IMR-90 (cell line): ENCODE results near the gene JCAD. TPM values are rescaled to one million over a fixed set of nuclear protein-coding genes. Genes with fewer than 3 reads are reported as not detected.

ENCODE experiments used
- ATAC-seq: fragments of 200-7000 bp; cut with Tn5 transposase; 2 replicates; pipeline ENCODE4 v1.9.1; 2020; ENCODE audit warnings: low read depth, mild to moderate bottlenecking, moderate library complexity
- BruUV-seq: library from RNA; stranded (reverse); fragments of 400-500 nt; replicated peaks from 2 replicates; lab custom pipeline; 2021; lab: Mats Ljungman, UMichigan
- CTCF ChIA-PET: fragments of 300-600 bp; formaldehyde crosslinking; extraction: SDS; loops from one replicate; lab custom pipeline; 2021; ENCODE audit warnings: antibody characterized with exemption; lab: Yijun Ruan, JAX
- POLR2A ChIA-PET: fragments of 300-600 bp; sonication (Branson Sonifier 250); formaldehyde crosslinking; loops from one replicate; lab custom pipeline; 2022; ENCODE audit warnings: antibody characterized with exemption; ENCODE audit not compliant: unreplicated experiment; lab: Charles Lee
- DNase-seq: peaks from one replicate; pipeline ENCODE4 v3.0.0; 2013
- H2AFZ ChIP-seq: replicated peaks from 2 replicates; pipeline ENCODE3; 2013; ENCODE audit warnings: low read length, mild to moderate bottlenecking; ENCODE audit not compliant: poor library complexity
- H2AK5ac ChIP-seq: 2 replicates; pipeline ENCODE4 v1.6.1; 2013; ENCODE audit warnings: low read depth, low read length, inconsistent platforms
- H2AK9ac ChIP-seq: replicated peaks from 2 replicates; pipeline ENCODE3; 2013; ENCODE audit warnings: mild to moderate bottlenecking, low read depth, low read length, moderate library complexity; ENCODE audit not compliant: poor library complexity
- H2BK120ac ChIP-seq: 2 replicates; pipeline ENCODE4 v1.6.1; 2013; ENCODE audit warnings: low read depth, low read length, inconsistent platforms
- H2BK15ac ChIP-seq: 3 replicates; pipeline ENCODE4 v1.6.1; 2013; ENCODE audit warnings: low read depth, low read length, inconsistent platforms
- H2BK20ac ChIP-seq: 2 replicates; pipeline ENCODE4 v1.6.1; 2013; ENCODE audit warnings: low read depth, mild to moderate bottlenecking, inconsistent platforms, low read length, moderate library complexity
- H2BK5ac ChIP-seq: 2 replicates; pipeline ENCODE4 v1.6.1; 2013; ENCODE audit warnings: mild to moderate bottlenecking, low read depth, low read length, inconsistent platforms; ENCODE audit not compliant: poor library complexity, severe bottlenecking
- H3K14ac ChIP-seq: replicated peaks from 2 replicates; pipeline ENCODE4 v1.6.1; 2013; ENCODE audit warnings: low read depth, low read length, inconsistent platforms
- H3K18ac ChIP-seq: 2 replicates; pipeline ENCODE4 v1.6.1; 2013; ENCODE audit warnings: low read depth, low read length, control low read depth
- H3K23ac ChIP-seq: 2 replicates; pipeline ENCODE4 v1.6.1; 2013; ENCODE audit warnings: low read depth, low read length, inconsistent platforms
- H3K27ac ChIP-seq: 2 replicates; pipeline ENCODE4 v1.5.1; 2013; ENCODE audit warnings: mild to moderate bottlenecking, control low read depth, low read length; ENCODE audit not compliant: insufficient read depth
- H3K27me3 ChIP-seq: 2 replicates; pipeline ENCODE4 v1.6.1; 2013; ENCODE audit warnings: low read length; ENCODE audit not compliant: control insufficient read depth, insufficient read depth
- H3K36me3 ChIP-seq: 2 replicates; pipeline ENCODE4 v1.6.1; 2013; ENCODE audit warnings: low read length, mixed read lengths; ENCODE audit not compliant: control insufficient read depth, insufficient read depth
- H3K4ac ChIP-seq: 2 replicates; pipeline ENCODE4 v1.6.1; 2013; ENCODE audit warnings: low read depth, low read length, inconsistent platforms
- H3K4me1 ChIP-seq: 2 replicates; pipeline ENCODE4 v1.6.1; 2013; ENCODE audit warnings: low read length, mixed read lengths; ENCODE audit not compliant: control insufficient read depth, insufficient read depth
- H3K4me2 ChIP-seq: 2 replicates; pipeline ENCODE4 v1.6.1; 2013; ENCODE audit warnings: low read depth, mild to moderate bottlenecking, control low read depth, low read length, moderate library complexity
- H3K4me3 ChIP-seq: 2 replicates; pipeline ENCODE4 v1.5.1; 2013; ENCODE audit warnings: low read depth, mild to moderate bottlenecking, control low read depth, low read length, moderate library complexity; ENCODE audit not compliant: insufficient read depth
- H3K56ac ChIP-seq: 2 replicates; pipeline ENCODE4 v1.6.1; 2013; ENCODE audit warnings: low read length, inconsistent platforms; ENCODE audit not compliant: insufficient read depth; ENCODE audit errors: extremely low read depth
- H3K79me1 ChIP-seq, 2 experiments: 2 replicates each; pipeline ENCODE4 v1.6.1; 2013; ENCODE audit warnings: low read length in 2 of 2, inconsistent platforms in 1 of 2, low read depth in 1 of 2
- H3K9ac ChIP-seq: 2 replicates; pipeline ENCODE4 v1.6.1; 2013; ENCODE audit warnings: low read depth, low read length, control low read depth
- H3K9me1 ChIP-seq: 2 replicates; pipeline ENCODE4 v1.6.1; 2013; ENCODE audit warnings: low read length, inconsistent platforms; ENCODE audit not compliant: insufficient read depth
- H3K9me3 ChIP-seq: 2 replicates; pipeline ENCODE4 v1.6.1; 2013; ENCODE audit warnings: low read length; ENCODE audit not compliant: control insufficient read depth, insufficient read depth
- H4K20me1 ChIP-seq: 2 replicates; pipeline ENCODE4 v1.6.1; 2013; ENCODE audit warnings: low read length, inconsistent platforms; ENCODE audit not compliant: insufficient read depth
- H4K5ac ChIP-seq: 2 replicates; pipeline ENCODE4 v1.6.1; 2013; ENCODE audit warnings: mild to moderate bottlenecking, low read depth, low read length, control low read depth
- H4K8ac ChIP-seq, 2 experiments: 2 replicates each; pipeline ENCODE4 v1.6.1; 2013; ENCODE audit warnings: low read depth in 2 of 2, low read length in 2 of 2, control low read depth in 1 of 2, inconsistent platforms in 1 of 2
- H4K91ac ChIP-seq: 2 replicates; pipeline ENCODE4 v1.6.1; 2013; ENCODE audit warnings: low read depth, low read length, inconsistent platforms; ENCODE audit not compliant: insufficient read depth
- CHD1 ChIP-seq: IDR thresholded peaks from 2 replicates; pipeline ENCODE4 v1.6.1; 2012; ENCODE audit warnings: low read depth, low read length, improper control_type of control experiment
- FOS ChIP-seq: fragments of 150-350 bp; IDR thresholded peaks from 2 replicates; pipeline ENCODE4 v1.6.1; 2016; ENCODE audit warnings: low read depth, low read length
- SMC3 ChIP-seq: fragments of 150-350 bp; IDR thresholded peaks from 2 replicates; pipeline ENCODE4 v1.6.1; 2016; ENCODE audit warnings: low read depth, mild to moderate bottlenecking, antibody characterized with exemption, low read length, moderate library complexity
- WGBS, 2 experiments: methylation state at CpG; one replicate each; pipeline versions ENCODE4 v1.1.5 to v1.1.7; 2013; ENCODE audit warnings: missing lambda C conversion rate in 2 of 2; ENCODE audit not compliant: insufficient read length in 1 of 2; ENCODE audit errors: extremely low coverage in 2 of 2; 5-methylcytosine and 5-hydroxymethylcytosine counted together
- dilution Hi-C: fragments of 300-500 bp; cut with HindIII; formaldehyde crosslinking; loops from one replicate; pipeline ENCODE4 v1.14.3; 2018; ENCODE audit warnings: low sequenced_read_pairs; ENCODE audit not compliant: unreplicated experiment
- in situ Hi-C: fragments of 300-500 bp; cut with MboI; formaldehyde crosslinking; loops from 3 replicates; pipeline ENCODE4 v1.14.3; 2019; ENCODE audit warnings: low sequenced_read_pairs, inconsistent platforms, mixed read lengths
- intact Hi-C: fragments of 100-400 bp; cut with micrococcal nuclease; formaldehyde crosslinking; loops from 2 replicates; pipeline ENCODE4 v1.10.0; 2022
- polyA plus RNA-seq, 3 experiments: library from polyadenylated mRNA; depleted of rRNA; stranded (reverse); fragments of >200 nt; gene quantifications; 2 replicates each; pipeline ENCODE4 v1.2.3, GENCODE V29; 2012; ENCODE audit warnings: low replicate concordance in 1 of 3
- total RNA-seq: library from RNA; depleted of rRNA; stranded (reverse); fragments of >200 nt; gene quantifications from 2 replicates; pipeline ENCODE4 v1.2.3, GENCODE V29; 2012

Gene JCAD
- total and polyA plus RNA-seq, 2 of the 4 experiments (the other 2 are of a cell fraction) = 15.9 to 16.8 TPM

DNA sequence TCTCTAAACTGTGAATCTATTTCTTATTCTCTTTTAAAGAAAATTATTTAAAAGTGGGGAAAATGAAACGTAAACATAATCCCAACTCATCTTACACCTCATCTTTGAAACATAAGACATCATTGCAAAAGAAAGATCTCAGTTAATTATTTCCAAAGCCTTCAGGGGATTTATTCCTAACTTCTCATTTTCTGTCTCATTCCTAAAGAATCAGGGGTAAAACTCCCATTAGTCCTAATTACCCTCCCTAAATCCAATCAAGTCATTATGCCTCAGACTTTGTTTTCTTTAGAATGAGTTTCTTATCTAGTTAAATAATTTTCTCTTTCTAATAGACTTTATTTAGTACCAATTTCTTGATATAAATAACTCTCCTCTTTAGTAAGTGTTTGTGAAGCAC, 39.7 kb upstream of the JCAD start:
- no peak for DNase-seq
- H3K4me1 ChIP-seq = peaks cover 3% of the 10 kb centered on the region
- H2BK20ac ChIP-seq = no peak overlapping the region
- BruUV-seq = no TSS peak
- H3K36me3 ChIP-seq = no peaks in the 10 kb centered on the region
- no peak overlapping the region for H2BK5ac ChIP-seq
- no peak overlapping the region for H3K14ac ChIP-seq
- no peak overlapping the region for H3K23ac ChIP-seq
- H4K8ac ChIP-seq = no peak overlapping the region
- 0 out of 2 replicates have a peak overlapping the region, but pooled peaks have one; percentile 42 for H3K4me2 ChIP-seq
- ChIA-PET POLR2A (no interaction called here), CTCF (no interaction called here)
- H3K9ac ChIP-seq = no peak overlapping the region
- H4K91ac ChIP-seq = no peak overlapping the region
- no peak overlapping the region for H3K4me3 ChIP-seq
- no peak for TF ChIP-seq FOS
- TF ChIP-seq SMC3 = no peak
- TF ChIP-seq CHD1 = no peak
- dilution Hi-C loops (no loop called here), intact Hi-C loops (no loop called here), in situ Hi-C loops (no loop called here)
- H3K4ac ChIP-seq = no peak overlapping the region
- no peaks in the 10 kb centered on the region for H3K79me1 ChIP-seq
- peaks cover 3% of the 10 kb centered on the region; the same call in 1 of the 2 replicates for H4K20me1 ChIP-seq
- H2BK120ac ChIP-seq = no peak overlapping the region
- H4K5ac ChIP-seq = no peak overlapping the region
- no CpG with 5 or more reads among the region's 1 CpG for WGBS, 2 experiments
- peaks cover 1% of the 10 kb centered on the region; the same call in 1 of the 2 replicates for H3K27me3 ChIP-seq
- H2AFZ ChIP-seq = no peak overlapping the region
- H3K9me3 ChIP-seq = no peaks in the 10 kb centered on the region
- no peak overlapping the region for H2AK9ac ChIP-seq
- H2AK5ac ChIP-seq = no peak overlapping the region
- ATAC-seq = no peak
- no peak overlapping the region for H2BK15ac ChIP-seq
- H3K27ac ChIP-seq = no peak overlapping the region
- peaks cover 3% of the 10 kb centered on the region; the same call in 1 of the 2 replicates for H3K9me1 ChIP-seq
- H3K18ac ChIP-seq = no peak overlapping the region
- H3K56ac ChIP-seq = no peak overlapping the region
